ENCODE measurements around the gene FGD6. TPM values are rescaled to one million over a fixed set of nuclear protein-coding genes. Genes with fewer than 3 reads are reported as not detected.

The FGD6 gene
- total RNA-seq, 1 experiment from 2014 or later: 18.2 TPM

- intact Hi-C loops (cut with micrococcal nuclease): no loop called here
- Histone ChIP-seq H3K9me2 (ENCODE audit: insufficient read depth) (no peaks in the 10 kb centered on the region), H3K27ac (ENCODE audit: low read depth, low read length) (no peak overlapping the region), H3K27me3 (ENCODE audit: insufficient read depth, low read length) (no peaks in the 10 kb centered on the region), H3K4me2 (ENCODE audit: low read length) (no peak overlapping the region), H2AFZ (ENCODE audit: low read depth, low read length, poor library complexity, severe bottlenecking) (no peak overlapping the region), H3K9ac (ENCODE audit: low read length) (no peak overlapping the region), H3K36me3 (ENCODE audit: control insufficient read depth in 1 of 2, insufficient read depth in 2 of 2, low read length in 2 of 2) (no peaks in the 10 kb centered on the region), H3K9me3 (ENCODE audit: control insufficient read depth in 1 of 2, insufficient read depth in 1 of 2, low read depth in 1 of 2, low read length in 2 of 2) (no peaks in the 10 kb centered on the region), H4K20me1 (ENCODE audit: insufficient read depth) (no peaks in the 10 kb centered on the region), H3K79me2 (ENCODE audit: insufficient read depth, low read length) (no peaks in the 10 kb centered on the region), H3K4me3 (replicated peaks in 1 of 2; ENCODE audit: low read depth in 1 of 2, low read length in 2 of 2) (no peak overlapping the region), H3K4me1 (ENCODE audit: control insufficient read depth in 1 of 2, insufficient read depth in 2 of 2, low read length in 2 of 2) (peaks cover 20 to 50% of the 10 kb centered on the region in 2 experiments)
- CTCF ChIA-PET: interaction anchor here (1.3 to 3.1 kb wide), 2 partner anchors 12 to 430 kb away, joined by 3 to 13 read pairs; no protein-coding TSS in a partner anchor
- no TSS peak for BruUV-seq (replicated peaks)
- no peak for TF ChIP-seq SIN3A (IDR thresholded peaks at IDR 0.05; ENCODE audit: low read depth)
- TF ChIP-seq SP1 (IDR thresholded peaks at IDR 0.05; ENCODE audit: low read depth): no peak
- no peak for TF ChIP-seq POLR2A (IDR thresholded peaks at IDR 0.05; ENCODE audit: borderline replicate concordance, extremely low read depth, insufficient read depth, insufficient read length)
- TF ChIP-seq ZNF274 (IDR thresholded peaks at IDR 0.05; ENCODE audit: low read depth, low read length): no peak
- TF ChIP-seq ATF3 (IDR thresholded peaks at IDR 0.05): no peak
- no peak for TF ChIP-seq POLR2AphosphoS5 (IDR thresholded peaks at IDR 0.05; ENCODE audit: low read depth, low read length)
- no peak for TF ChIP-seq MAX (IDR thresholded peaks at IDR 0.05)
- DNase-seq (ENCODE audit: low read depth, low spot score): no peak
- RAD21 ChIA-PET (ENCODE audit: low non-redundant PET in 1 of 2, low total read pairs in 2 of 2, uncharacterized antibody in 2 of 2, unreplicated experiment in 2 of 2): no interaction called here
- POLR2A ChIA-PET: interaction anchor here (1.0 kb wide), 1 partner anchor 10 kb away, joined by 4 read pairs; no protein-coding TSS in a partner anchor
- no peak for ATAC-seq
Observed at GRCh38 chr12:95104919-95105452, 112.3 kb downstream of the FGD6 start.

DNA sequence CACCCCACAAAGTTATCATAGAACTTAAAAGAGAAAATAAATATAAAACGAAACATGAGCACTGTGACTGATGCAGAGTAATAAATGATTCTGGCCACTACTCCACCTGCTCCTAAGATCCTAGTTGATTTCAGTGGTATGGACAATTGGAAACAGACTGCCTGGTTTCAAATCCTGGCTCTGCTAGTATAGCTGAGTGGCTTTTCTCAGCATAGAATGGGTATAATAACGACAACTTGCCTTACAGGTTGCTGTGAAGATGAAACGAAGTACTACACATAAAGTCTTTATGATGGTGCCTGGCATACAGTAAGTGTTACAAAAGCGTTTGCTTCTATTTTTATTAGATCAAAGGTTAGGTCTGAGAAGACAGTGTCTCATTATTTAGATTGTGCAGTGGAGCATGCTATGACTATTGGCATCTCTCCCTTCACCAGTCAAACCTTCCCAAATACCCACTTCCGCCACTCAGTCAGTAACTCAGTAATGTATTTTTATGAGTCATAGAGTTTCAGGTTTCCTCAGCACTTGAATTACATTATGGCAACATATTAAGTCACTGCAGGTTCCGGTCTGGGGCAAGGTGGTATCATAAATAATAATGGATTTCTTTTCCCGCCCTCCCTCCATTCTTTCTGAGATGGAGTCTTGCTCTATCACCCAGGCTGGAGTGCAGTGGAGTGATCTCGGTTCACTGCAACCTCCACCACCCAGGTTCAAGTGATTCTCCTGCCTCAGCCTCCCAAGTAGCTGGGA, 114.2 kb downstream of the FGD6 start:
- intact Hi-C loops (cut with micrococcal nuclease): no loop called here
- H3K36me3 ChIP-seq (ENCODE audit: control insufficient read depth in 1 of 2, insufficient read depth in 2 of 2, low read length in 2 of 2): no peaks in the 10 kb centered on the region
- peak overlapping the region; percentile 76 for H3K4me2 ChIP-seq (ENCODE audit: low read length)
- H3K79me2 ChIP-seq (ENCODE audit: insufficient read depth, low read length): no peaks in the 10 kb centered on the region
- DNase-seq (ENCODE audit: low read depth, low spot score) (peak; percentile 92), ATAC-seq (peak; percentile 84)
- H3K27ac ChIP-seq (ENCODE audit: low read depth, low read length): peak overlapping the region; percentile 59
- TSS peak; percentile 75 for BruUV-seq (replicated peaks)
- H4K20me1 ChIP-seq (ENCODE audit: insufficient read depth): no peaks in the 10 kb centered on the region
- RAD21 ChIA-PET (ENCODE audit: low non-redundant PET in 1 of 2, low total read pairs in 2 of 2, uncharacterized antibody in 2 of 2, unreplicated experiment in 2 of 2): no interaction called here
- H3K27me3 ChIP-seq (ENCODE audit: insufficient read depth, low read length): no peaks in the 10 kb centered on the region
- POLR2A ChIA-PET: no interaction called here
- H3K9me2 ChIP-seq (ENCODE audit: insufficient read depth): no peaks in the 10 kb centered on the region
- H3K9ac ChIP-seq (ENCODE audit: low read length): 0 out of 2 replicates have a peak overlapping the region, but pooled peaks have one; percentile 5
- H3K9me3 ChIP-seq (ENCODE audit: control insufficient read depth in 1 of 2, insufficient read depth in 1 of 2, low read depth in 1 of 2, low read length in 2 of 2): no peaks in the 10 kb centered on the region
- no peak overlapping the region for H2AFZ ChIP-seq (ENCODE audit: low read depth, low read length, poor library complexity, severe bottlenecking)
- peak overlapping the region in 1 of 2 experiments; percentile 33; a peak in 3 of 4 replicates for H3K4me3 ChIP-seq (replicated peaks in 1 of 2; ENCODE audit: low read depth in 1 of 2, low read length in 2 of 2)
- CTCF ChIA-PET: interaction anchor here (1.0 to 3.1 kb wide), 2 partner anchors 14 to 30 kb away, joined by 3 to 13 read pairs; partner anchors contain the start of gene NR2C1
- H3K4me1 ChIP-seq (ENCODE audit: control insufficient read depth in 1 of 2, insufficient read depth in 2 of 2, low read length in 2 of 2): peaks cover 28 to 64% of the 10 kb centered on the region in 2 experiments
- TF ChIP-seq, protein P1, sequence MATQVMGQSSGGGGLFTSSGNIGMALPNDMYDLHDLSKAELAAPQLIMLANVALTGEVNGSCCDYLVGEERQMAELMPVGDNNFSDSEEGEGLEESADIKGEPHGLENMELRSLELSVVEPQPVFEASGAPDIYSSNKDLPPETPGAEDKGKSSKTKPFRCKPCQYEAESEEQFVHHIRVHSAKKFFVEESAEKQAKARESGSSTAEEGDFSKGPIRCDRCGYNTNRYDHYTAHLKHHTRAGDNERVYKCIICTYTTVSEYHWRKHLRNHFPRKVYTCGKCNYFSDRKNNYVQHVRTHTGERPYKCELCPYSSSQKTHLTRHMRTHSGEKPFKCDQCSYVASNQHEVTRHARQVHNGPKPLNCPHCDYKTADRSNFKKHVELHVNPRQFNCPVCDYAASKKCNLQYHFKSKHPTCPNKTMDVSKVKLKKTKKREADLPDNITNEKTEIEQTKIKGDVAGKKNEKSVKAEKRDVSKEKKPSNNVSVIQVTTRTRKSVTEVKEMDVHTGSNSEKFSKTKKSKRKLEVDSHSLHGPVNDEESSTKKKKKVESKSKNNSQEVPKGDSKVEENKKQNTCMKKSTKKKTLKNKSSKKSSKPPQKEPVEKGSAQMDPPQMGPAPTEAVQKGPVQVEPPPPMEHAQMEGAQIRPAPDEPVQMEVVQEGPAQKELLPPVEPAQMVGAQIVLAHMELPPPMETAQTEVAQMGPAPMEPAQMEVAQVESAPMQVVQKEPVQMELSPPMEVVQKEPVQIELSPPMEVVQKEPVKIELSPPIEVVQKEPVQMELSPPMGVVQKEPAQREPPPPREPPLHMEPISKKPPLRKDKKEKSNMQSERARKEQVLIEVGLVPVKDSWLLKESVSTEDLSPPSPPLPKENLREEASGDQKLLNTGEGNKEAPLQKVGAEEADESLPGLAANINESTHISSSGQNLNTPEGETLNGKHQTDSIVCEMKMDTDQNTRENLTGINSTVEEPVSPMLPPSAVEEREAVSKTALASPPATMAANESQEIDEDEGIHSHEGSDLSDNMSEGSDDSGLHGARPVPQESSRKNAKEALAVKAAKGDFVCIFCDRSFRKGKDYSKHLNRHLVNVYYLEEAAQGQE (IDR thresholded peaks at IDR 0.05; ENCODE audit: low read depth): no peak
- TF ChIP-seq EZH2 (IDR thresholded peaks at IDR 0.05): no peak
- TF ChIP-seq EZH2phosphoT487 (IDR thresholded peaks at IDR 0.05; ENCODE audit: borderline replicate concordance): no peak
- no peak; the same call in 1 of the 2 replicates for TF ChIP-seq ATF3 (IDR thresholded peaks at IDR 0.05)
- TF ChIP-seq CEBPB (IDR thresholded peaks at IDR 0.05; ENCODE audit: low read depth): peak; percentile 92
- no peak for TF ChIP-seq ZFX (IDR thresholded peaks at IDR 0.05)
- peak; percentile 86 for TF ChIP-seq CBX3 (IDR thresholded peaks at IDR 0.05; ENCODE audit: low read depth)
- TF ChIP-seq EGR1 (IDR thresholded peaks at IDR 0.05; ENCODE audit: low read depth): no peak
- peak; percentile 88 for TF ChIP-seq SRF (IDR thresholded peaks at IDR 0.05; ENCODE audit: low read depth)
- TF ChIP-seq MAX (IDR thresholded peaks at IDR 0.05): peak; percentile 75
- peak; percentile 96 for TF ChIP-seq JUND (IDR thresholded peaks at IDR 0.05)
- no peak for TF ChIP-seq ZNF274 (IDR thresholded peaks at IDR 0.05; ENCODE audit: low read depth, low read length)
